HG02623 (cell line): Measurements from ENCODE around the gene GNA12.

ENCODE experiments used
- ATAC-seq: cut with Tn5 transposase; IDR thresholded peaks from one replicate; pipeline ENCODE4 v1.9.1; 2021; ENCODE audit warnings: moderate library complexity; ENCODE audit not compliant: unreplicated experiment

GNA12 gene

GRCh38 chr7:2785071-2785500 lies 59.0 kb downstream of the GNA12 start:
- no peak for ATAC-seq

- no peak for ATAC-seq
Measured at GRCh38 chr7:2782565-2782964, 61.5 kb downstream of the GNA12 start.

GRCh38 chr7:2782121-2782520 lies 62.0 kb downstream of the GNA12 start:
- no peak for ATAC-seq

GRCh38 chr7:2781636-2782035 lies 62.5 kb downstream of the GNA12 start:
- no peak for ATAC-seq

- no peak for ATAC-seq
Measured at GRCh38 chr7:2779051-2779450, 65.1 kb downstream of the GNA12 start.

GRCh38 chr7:2777898-2778535 lies 66.1 kb downstream of the GNA12 start:
- no peak for ATAC-seq

GRCh38 chr7:2776401-2776800 lies 67.7 kb downstream of the GNA12 start:
- ATAC-seq, result no peak

GRCh38 chr7:2775785-2776184 lies 68.3 kb downstream of the GNA12 start:
- no peak for ATAC-seq

- no peak for ATAC-seq
Measured at GRCh38 chr7:2775376-2775775, 68.7 kb downstream of the GNA12 start.

- no peak for ATAC-seq
Measured at GRCh38 chr7:2774935-2775334, 69.2 kb downstream of the GNA12 start.

GRCh38 chr7:2774280-2774679 lies 69.8 kb downstream of the GNA12 start:
- ATAC-seq, result no peak

- ATAC-seq, result no peak
Measured at GRCh38 chr7:2773608-2774007, 70.5 kb downstream of the GNA12 start.

- ATAC-seq, result no peak
Measured at GRCh38 chr7:2771274-2771731, 72.8 kb downstream of the GNA12 start.

- no peak for ATAC-seq
Measured at GRCh38 chr7:2764621-2765020, 79.5 kb downstream of the GNA12 start.

- no peak for ATAC-seq
Measured at GRCh38 chr7:2763597-2763996, 80.5 kb downstream of the GNA12 start.

GRCh38 chr7:2761801-2762497 lies 82.2 kb downstream of the GNA12 start:
- ATAC-seq, result no peak

- ATAC-seq, result no peak
Measured at GRCh38 chr7:2761131-2761624, 82.9 kb downstream of the GNA12 start.

GRCh38 chr7:2760098-2760889 lies 83.8 kb downstream of the GNA12 start:
- ATAC-seq, result no peak

- ATAC-seq, result no peak
Measured at GRCh38 chr7:2759736-2760097, 84.4 kb downstream of the GNA12 start.

GRCh38 chr7:2758673-2759616 lies 85.2 kb downstream of the GNA12 start:
- no peak for ATAC-seq
